HepG2 (cell line): ENCODE data around the gene B3GNT8. TPM values are rescaled to one million over a fixed set of nuclear protein-coding genes. Genes with fewer than 3 reads are reported as not detected.
A peak's percentile ranks its signal among the peaks of the same experiment; 100 is the strongest.

Experiments
- ATAC-seq: fragments of 200-7000 bp; cut with Tn5 transposase; 3 replicates; pipeline ENCODE4 v1.9.1; 2020; ENCODE audit warnings: mild to moderate bottlenecking, moderate library complexity
- BruUV-seq: library from RNA; stranded (reverse); fragments of 400-500 nt; replicated peaks from 2 replicates; lab custom pipeline; 2021; lab: Mats Ljungman, UMichigan
- CTCF ChIA-PET: fragments of 300-600 bp; formaldehyde crosslinking; extraction: SDS; loops from one replicate; lab custom pipeline; 2021; ENCODE audit warnings: low total read pairs, inconsistent platforms, low intra/inter-chr PET ratio; lab: Yijun Ruan, JAX
- POLR2A ChIA-PET: fragments of 350-600 bp; sonication (Branson Sonifier 250); formaldehyde crosslinking; loops from one replicate; lab custom pipeline; 2020; ENCODE audit warnings: antibody characterized with exemption, inconsistent platforms; lab: Yijun Ruan, JAX
- DNase-seq: peaks from one replicate; pipeline ENCODE4 v3.0.0-alpha.2; 2015; ENCODE audit warnings: low spot score
- FAIRE-seq: peaks from 3 replicates; lab custom pipeline; 2011; peaks lifted over from hg19 to GRCh38; lab: Jason Lieb, UNC
- H2AFZ ChIP-seq: one replicate; pipeline ENCODE4 v1.6.1; 2011; ENCODE audit warnings: low read length, inconsistent platforms
- H3K27ac ChIP-seq: fragments of 300-600 bp; 3 replicates; pipeline ENCODE4 v1.8.0; 2011; ENCODE audit warnings: mixed run types, mild to moderate bottlenecking, mixed read lengths, low read length, inconsistent platforms; ENCODE audit not compliant: insufficient read depth; ENCODE audit errors: extremely low read length
- H3K27me3 ChIP-seq, 2 experiments: fragments of 200-600 bp in 1 of 2; 2 replicates in 1 of 2; 3 replicates in 1 of 2; pipeline versions ENCODE4 v1.6.0 to v1.8.0; 2011; ENCODE audit warnings: low read length in 2 of 2, mild to moderate bottlenecking in 2 of 2, moderate library complexity in 2 of 2, inconsistent platforms in 1 of 2; ENCODE audit not compliant: insufficient read depth in 2 of 2, control insufficient read depth in 1 of 2
- H3K36me3 ChIP-seq, 2 experiments: fragments of 200-600 bp in 1 of 2; replicated peaks in 1 of 2; 2 replicates in 1 of 2; 3 replicates in 1 of 2; pipeline versions ENCODE4 v1.5.1 to v1.8.0; 2011; ENCODE audit warnings: low read length in 2 of 2, inconsistent platforms in 1 of 2; ENCODE audit not compliant: insufficient read depth in 2 of 2, control insufficient read depth in 1 of 2
- H3K4me1 ChIP-seq: 2 replicates; pipeline ENCODE4 v1.5.1; 2012; ENCODE audit warnings: low read length, inconsistent platforms; ENCODE audit not compliant: insufficient read depth
- H3K4me2 ChIP-seq: 2 replicates; pipeline ENCODE4 v1.6.0; 2011; ENCODE audit warnings: low read depth, low read length, inconsistent platforms
- H3K4me3 ChIP-seq, 3 experiments: fragments of 200-600 bp in 1 of 3; sonication (generic), shearing (Covaris generic) in 1 of 3; replicated peaks in 1 of 3; 2 replicates each; pipeline ENCODE4 v1.5.1; 2011 to 2016; ENCODE audit warnings: low read length in 3 of 3, inconsistent platforms in 2 of 3, low read depth in 2 of 3, mild to moderate bottlenecking in 2 of 3, control low read depth in 1 of 3, mixed read lengths in 1 of 3; ENCODE audit not compliant: insufficient read depth in 1 of 3
- H3K79me2 ChIP-seq: one replicate; pipeline ENCODE4 v1.6.1; 2011; ENCODE audit warnings: low read length, inconsistent platforms; ENCODE audit not compliant: insufficient read depth
- H3K9ac ChIP-seq: 2 replicates; pipeline ENCODE4 v1.6.0; 2011; ENCODE audit warnings: mild to moderate bottlenecking, low read depth, low read length, inconsistent platforms; ENCODE audit not compliant: insufficient read depth
- H3K9me3 ChIP-seq: 2 replicates; pipeline ENCODE4 v1.5.1; 2012; ENCODE audit warnings: mild to moderate bottlenecking, low read length
- H4K20me1 ChIP-seq: 2 replicates; pipeline ENCODE4 v1.6.0; 2011; ENCODE audit warnings: inconsistent platforms, mild to moderate bottlenecking, low read length, moderate library complexity; ENCODE audit not compliant: insufficient read depth
- ELF4 ChIP-seq: sonication (generic); formaldehyde crosslinking; IDR thresholded peaks from 2 replicates; pipeline ENCODE4 v1.5.0; 2020; ENCODE audit warnings: missing genetic modification reagents, mild to moderate bottlenecking, moderate library complexity, borderline replicate concordance
- NFATC3 ChIP-seq: sonication (generic); formaldehyde crosslinking; IDR thresholded peaks from 2 replicates; pipeline ENCODE4 v1.5.1; 2020; ENCODE audit warnings: mild to moderate bottlenecking, missing genetic modification reagents
- NR2F2 ChIP-seq: IDR thresholded peaks from 2 replicates; pipeline ENCODE4 v1.6.1; 2012; ENCODE audit warnings: low read depth, inconsistent platforms, borderline replicate concordance
- PHF5A ChIP-seq: IDR thresholded peaks from one replicate; pipeline ENCODE4 v1.6.1; 2018; ENCODE audit warnings: low read depth, missing genetic modification reagents; ENCODE audit not compliant: unreplicated experiment
- WGBS: methylation state at CpG from one replicate; pipeline ENCODE4 v1.1.6; 2017; ENCODE audit warnings: low lambda C conversion rate; 5-methylcytosine and 5-hydroxymethylcytosine counted together
- in situ Hi-C: cut with HindIII; loops from 2 replicates; pipeline ENCODE4 v1.10.0; 2017; ENCODE audit warnings: low pct_unique_long_range_greater_than_20kb; ENCODE audit not compliant: extremely low pct_ligation_motif_present
- intact Hi-C: fragments of 100-400 bp; cut with micrococcal nuclease; formaldehyde crosslinking; loops from one replicate; pipeline ENCODE4 v1.10.0; 2022; ENCODE audit not compliant: unreplicated experiment
- polyA plus RNA-seq, 8 experiments: library from polyadenylated mRNA; depleted of rRNA in 3 of 8; stranded (reverse) in 7 of 8; unstranded in 1 of 8; fragments of >200 nt; fragmentation: Illumina TruSeq in 4 of 8; extraction: Trizol in 4 of 8; gene quantifications; 2 replicates each; pipeline versions ENCODE4 v1.2.1 to v1.2.3, GENCODE V29; 2011 to 2016; ENCODE audit warnings: low read depth in 4 of 8, missing spikeins in 1 of 8, mixed read lengths in 1 of 8; ENCODE audit not compliant: insufficient read depth in 1 of 8
- total RNA-seq, 5 experiments: library from RNA; depleted of rRNA; stranded (reverse); fragments of >200 nt; fragmentation: Illumina TruSeq; extraction: Trizol; gene quantifications; 2 replicates each; pipeline ENCODE4 v1.2.3, GENCODE V29; 2016; ENCODE audit warnings: low read depth in 1 of 5
- TF ChIP-seq, protein P1 (sequence below): fragments of 450-650 bp; IDR thresholded peaks from 2 replicates; pipeline ENCODE4 v1.6.1; 2016
- TF ChIP-seq, protein P2 (sequence below): sonication (generic); formaldehyde crosslinking; IDR thresholded peaks from 2 replicates; pipeline ENCODE4 v1.4.0; 2020; ENCODE audit warnings: mild to moderate bottlenecking, missing genetic modification reagents
- TF ChIP-seq, protein P3 (sequence below): sonication (generic); formaldehyde crosslinking; IDR thresholded peaks from 2 replicates; pipeline ENCODE4 v1.4.0; 2020; ENCODE audit warnings: mild to moderate bottlenecking, missing genetic modification reagents
- TF ChIP-seq, protein P4 (sequence below): sonication (generic); formaldehyde crosslinking; IDR thresholded peaks from 2 replicates; pipeline ENCODE4 v1.4.0; 2020; ENCODE audit warnings: missing genetic modification reagents

B3GNT8 gene
- total and polyA plus RNA-seq, 2 of the 13 experiments (the other 11 are each of a cell fraction or from before 2014, with no cell fraction given), result 0.26 to 1.9 TPM

DNA sequence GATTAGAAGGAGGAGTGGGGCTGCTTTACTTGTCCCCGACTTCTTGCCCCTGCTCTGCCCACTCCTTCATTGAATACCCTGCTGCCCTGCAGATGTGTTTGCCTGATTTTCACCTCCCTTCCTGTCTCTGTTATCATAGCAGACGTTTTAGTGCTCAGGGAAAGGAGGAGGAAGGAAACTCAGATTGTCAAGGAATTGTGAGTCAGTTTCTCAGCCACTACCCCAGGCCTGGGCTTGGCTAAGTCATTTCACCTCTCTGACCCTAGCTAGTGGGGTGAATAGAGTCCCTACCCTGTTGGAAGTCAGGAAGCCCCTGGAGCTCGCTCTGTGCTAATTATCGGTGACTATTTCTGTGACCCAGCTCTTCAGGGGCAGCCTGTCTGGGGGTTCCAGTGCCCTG lies 25.7 kb downstream of the B3GNT8 start (continued):
- TF ChIP-seq, protein P1, sequence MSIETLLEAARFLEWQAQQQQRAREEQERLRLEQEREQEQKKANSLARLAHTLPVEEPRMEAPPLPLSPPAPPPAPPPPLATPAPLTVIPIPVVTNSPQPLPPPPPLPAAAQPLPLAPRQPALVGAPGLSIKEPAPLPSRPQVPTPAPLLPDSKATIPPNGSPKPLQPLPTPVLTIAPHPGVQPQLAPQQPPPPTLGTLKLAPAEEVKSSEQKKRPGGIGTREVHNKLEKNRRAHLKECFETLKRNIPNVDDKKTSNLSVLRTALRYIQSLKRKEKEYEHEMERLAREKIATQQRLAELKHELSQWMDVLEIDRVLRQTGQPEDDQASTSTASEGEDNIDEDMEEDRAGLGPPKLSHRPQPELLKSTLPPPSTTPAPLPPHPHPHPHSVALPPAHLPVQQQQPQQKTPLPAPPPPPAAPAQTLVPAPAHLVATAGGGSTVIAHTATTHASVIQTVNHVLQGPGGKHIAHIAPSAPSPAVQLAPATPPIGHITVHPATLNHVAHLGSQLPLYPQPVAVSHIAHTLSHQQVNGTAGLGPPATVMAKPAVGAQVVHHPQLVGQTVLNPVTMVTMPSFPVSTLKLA, result no peak
- TF ChIP-seq ELF4 (CRISPR knock-in tag), result no peak
- no peak for TF ChIP-seq NFATC3 (CRISPR knock-in tag)
- TF ChIP-seq, protein P2, sequence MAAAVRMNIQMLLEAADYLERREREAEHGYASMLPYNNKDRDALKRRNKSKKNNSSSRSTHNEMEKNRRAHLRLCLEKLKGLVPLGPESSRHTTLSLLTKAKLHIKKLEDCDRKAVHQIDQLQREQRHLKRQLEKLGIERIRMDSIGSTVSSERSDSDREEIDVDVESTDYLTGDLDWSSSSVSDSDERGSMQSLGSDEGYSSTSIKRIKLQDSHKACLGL (CRISPR knock-in tag), result no peak
- no peak for TF ChIP-seq NR2F2

DNA sequence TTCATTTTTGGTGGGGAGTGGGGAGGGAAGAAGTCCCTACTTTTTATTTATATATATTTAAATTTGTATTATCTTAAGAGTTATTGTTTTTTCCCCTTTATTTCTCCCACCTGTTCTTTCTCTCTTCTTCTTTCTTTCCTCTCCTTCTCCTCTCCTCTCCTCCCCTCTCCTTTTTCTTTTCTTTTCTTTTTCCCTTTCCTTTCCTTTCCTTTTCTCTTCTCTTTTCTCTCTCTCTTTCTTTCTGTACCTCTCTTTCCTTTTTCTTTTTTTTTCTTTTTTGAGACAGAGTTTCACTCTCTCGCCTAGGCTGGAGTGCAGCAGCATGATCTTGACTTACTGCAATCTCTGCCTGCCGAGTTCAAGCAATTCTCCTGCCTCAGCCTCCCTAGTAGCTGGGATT lies 27.6 kb downstream of the B3GNT8 start:
- TF ChIP-seq, protein P3, sequence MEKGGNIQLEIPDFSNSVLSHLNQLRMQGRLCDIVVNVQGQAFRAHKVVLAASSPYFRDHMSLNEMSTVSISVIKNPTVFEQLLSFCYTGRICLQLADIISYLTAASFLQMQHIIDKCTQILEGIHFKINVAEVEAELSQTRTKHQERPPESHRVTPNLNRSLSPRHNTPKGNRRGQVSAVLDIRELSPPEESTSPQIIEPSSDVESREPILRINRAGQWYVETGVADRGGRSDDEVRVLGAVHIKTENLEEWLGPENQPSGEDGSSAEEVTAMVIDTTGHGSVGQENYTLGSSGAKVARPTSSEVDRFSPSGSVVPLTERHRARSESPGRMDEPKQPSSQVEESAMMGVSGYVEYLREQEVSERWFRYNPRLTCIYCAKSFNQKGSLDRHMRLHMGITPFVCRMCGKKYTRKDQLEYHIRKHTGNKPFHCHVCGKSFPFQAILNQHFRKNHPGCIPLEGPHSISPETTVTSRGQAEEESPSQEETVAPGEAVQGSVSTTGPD (CRISPR knock-in tag), result no peak
- TF ChIP-seq PHF5A, result no peak
- TF ChIP-seq, protein P4, sequence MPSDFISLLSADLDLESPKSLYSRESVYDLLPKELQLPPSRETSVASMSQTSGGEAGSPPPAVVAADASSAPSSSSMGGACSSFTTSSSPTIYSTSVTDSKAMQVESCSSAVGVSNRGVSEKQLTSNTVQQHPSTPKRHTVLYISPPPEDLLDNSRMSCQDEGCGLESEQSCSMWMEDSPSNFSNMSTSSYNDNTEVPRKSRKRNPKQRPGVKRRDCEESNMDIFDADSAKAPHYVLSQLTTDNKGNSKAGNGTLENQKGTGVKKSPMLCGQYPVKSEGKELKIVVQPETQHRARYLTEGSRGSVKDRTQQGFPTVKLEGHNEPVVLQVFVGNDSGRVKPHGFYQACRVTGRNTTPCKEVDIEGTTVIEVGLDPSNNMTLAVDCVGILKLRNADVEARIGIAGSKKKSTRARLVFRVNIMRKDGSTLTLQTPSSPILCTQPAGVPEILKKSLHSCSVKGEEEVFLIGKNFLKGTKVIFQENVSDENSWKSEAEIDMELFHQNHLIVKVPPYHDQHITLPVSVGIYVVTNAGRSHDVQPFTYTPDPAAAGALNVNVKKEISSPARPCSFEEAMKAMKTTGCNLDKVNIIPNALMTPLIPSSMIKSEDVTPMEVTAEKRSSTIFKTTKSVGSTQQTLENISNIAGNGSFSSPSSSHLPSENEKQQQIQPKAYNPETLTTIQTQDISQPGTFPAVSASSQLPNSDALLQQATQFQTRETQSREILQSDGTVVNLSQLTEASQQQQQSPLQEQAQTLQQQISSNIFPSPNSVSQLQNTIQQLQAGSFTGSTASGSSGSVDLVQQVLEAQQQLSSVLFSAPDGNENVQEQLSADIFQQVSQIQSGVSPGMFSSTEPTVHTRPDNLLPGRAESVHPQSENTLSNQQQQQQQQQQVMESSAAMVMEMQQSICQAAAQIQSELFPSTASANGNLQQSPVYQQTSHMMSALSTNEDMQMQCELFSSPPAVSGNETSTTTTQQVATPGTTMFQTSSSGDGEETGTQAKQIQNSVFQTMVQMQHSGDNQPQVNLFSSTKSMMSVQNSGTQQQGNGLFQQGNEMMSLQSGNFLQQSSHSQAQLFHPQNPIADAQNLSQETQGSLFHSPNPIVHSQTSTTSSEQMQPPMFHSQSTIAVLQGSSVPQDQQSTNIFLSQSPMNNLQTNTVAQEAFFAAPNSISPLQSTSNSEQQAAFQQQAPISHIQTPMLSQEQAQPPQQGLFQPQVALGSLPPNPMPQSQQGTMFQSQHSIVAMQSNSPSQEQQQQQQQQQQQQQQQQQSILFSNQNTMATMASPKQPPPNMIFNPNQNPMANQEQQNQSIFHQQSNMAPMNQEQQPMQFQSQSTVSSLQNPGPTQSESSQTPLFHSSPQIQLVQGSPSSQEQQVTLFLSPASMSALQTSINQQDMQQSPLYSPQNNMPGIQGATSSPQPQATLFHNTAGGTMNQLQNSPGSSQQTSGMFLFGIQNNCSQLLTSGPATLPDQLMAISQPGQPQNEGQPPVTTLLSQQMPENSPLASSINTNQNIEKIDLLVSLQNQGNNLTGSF (CRISPR knock-in tag), result no peak
- Histone ChIP-seq H3K9me3 (no peaks in the 10 kb centered on the region), H3K36me3 (no peaks in the 10 kb centered on the region), H3K27ac (no peak overlapping the region), H4K20me1 (no peaks in the 10 kb centered on the region), H3K4me2 (peak overlapping the region; percentile 83; the same call in 1 of the 2 replicates), H2AFZ (no peak overlapping the region), H3K4me3 (no peak overlapping the region), H3K27me3 (no peaks in the 10 kb centered on the region; a peak in 1 of 5 replicates), H3K9ac (no peak overlapping the region), H3K4me1 (peaks cover 23% of the 10 kb centered on the region), H3K79me2 (peaks cover 32% of the 10 kb centered on the region)
- FAIRE-seq (no peak), ATAC-seq (no peak), DNase-seq (no peak)
- BruUV-seq, result no TSS peak
- WGBS, result 97% methylated on average over 2 of the region's 2 CpGs
- ChIA-PET POLR2A (interaction anchor here (1.6 kb wide), 1 partner anchor 9 kb away, joined by 8 read pairs; no protein-coding TSS in a partner anchor), CTCF (no interaction called here)
- in situ Hi-C loops (no loop called here), intact Hi-C loops (no loop called here)
